GM18519 (cell line): Measurements from ENCODE around the gene ZNF653.
A peak's percentile ranks its signal among the peaks of the same experiment; 100 is the strongest.
"Not testable (repeated sequence)": the region's sequence is repeated elsewhere in the genome, so short reads cannot be mapped to it uniquely, and the experiment has no call there.

ENCODE experiments used
- ATAC-seq: cut with Tn5 transposase; IDR thresholded peaks from one replicate; pipeline ENCODE4 v1.9.1; 2021; ENCODE audit warnings: mild to moderate bottlenecking, moderate library complexity; ENCODE audit not compliant: unreplicated experiment, low FRiP score

The ZNF653 gene

GRCh38 chr19:11437955-11438354 lies 67.7 kb downstream of the ZNF653 start:
- ATAC-seq = no peak

GRCh38 chr19:11435833-11436313 lies 69.8 kb downstream of the ZNF653 start:
- ATAC-seq = no peak

DNA sequence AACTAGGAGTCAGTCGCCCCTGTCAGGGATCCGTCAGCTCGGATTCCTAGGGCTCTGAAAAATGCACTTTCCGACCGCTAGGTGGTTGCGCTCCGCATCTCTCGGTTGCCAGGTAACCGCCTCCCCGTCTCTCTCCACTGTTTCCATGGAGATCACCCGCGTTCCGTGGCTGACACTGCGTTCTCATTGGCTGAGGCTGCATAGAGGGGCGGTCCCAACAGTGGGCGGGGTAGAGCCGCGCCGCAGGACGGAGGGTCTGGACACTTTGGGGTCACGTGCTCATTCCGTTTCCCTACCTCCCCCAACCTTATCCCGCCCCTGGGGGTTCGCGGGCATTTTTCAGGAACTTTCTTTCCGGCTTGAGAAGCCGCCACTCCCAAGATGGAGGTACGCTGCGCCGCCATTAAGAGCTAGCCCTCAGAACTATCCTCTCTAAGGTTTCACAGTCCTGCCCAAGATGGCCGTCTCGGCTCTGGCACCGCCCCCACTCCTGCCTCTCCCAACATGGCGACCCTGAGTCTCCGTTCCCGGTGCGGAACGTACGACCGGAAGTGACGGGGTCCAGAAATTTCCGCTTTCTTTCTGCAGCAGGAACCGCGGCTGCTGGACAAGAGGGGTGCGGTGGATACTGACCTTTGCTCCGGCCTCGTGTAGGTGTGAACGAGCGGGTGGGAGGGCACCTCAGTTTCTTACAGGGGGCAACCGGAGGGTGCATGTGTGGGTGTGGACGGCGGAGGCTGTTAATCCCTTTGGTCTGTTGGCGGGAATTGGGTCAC lies 70.4 kb downstream of the ZNF653 start, which contains the start of the genes ODAD3 and PRKCSH:
ODAD3 (minus strand) TSS at position 65 of the 776 bp plus-strand sequence. CDS start 105 bp downstream, outside the sequence.
PRKCSH (plus strand) TSS at position 579 of the 776 bp plus-strand sequence. CDS start 483 bp downstream, outside the sequence.
- peak; percentile 85 for ATAC-seq

DNA sequence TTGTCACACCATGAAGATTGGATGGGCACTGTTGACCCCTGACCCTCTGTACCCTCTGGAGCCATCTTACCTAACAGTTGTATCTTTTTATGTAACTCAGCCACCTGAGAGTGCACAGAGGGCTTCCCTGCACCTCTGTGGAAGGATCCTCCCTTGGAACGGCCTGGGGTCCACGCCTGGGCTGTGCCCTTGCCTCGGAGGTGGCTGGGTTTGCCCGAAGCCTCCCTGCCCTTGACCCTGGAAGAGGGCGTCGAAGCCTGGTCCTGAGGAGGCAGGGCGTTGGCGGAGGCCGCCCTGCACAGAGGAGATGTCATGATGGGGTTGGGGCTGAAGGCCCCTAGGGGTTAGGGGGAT lies 71.0 kb downstream of the ZNF653 start:
- ATAC-seq = no peak

DNA sequence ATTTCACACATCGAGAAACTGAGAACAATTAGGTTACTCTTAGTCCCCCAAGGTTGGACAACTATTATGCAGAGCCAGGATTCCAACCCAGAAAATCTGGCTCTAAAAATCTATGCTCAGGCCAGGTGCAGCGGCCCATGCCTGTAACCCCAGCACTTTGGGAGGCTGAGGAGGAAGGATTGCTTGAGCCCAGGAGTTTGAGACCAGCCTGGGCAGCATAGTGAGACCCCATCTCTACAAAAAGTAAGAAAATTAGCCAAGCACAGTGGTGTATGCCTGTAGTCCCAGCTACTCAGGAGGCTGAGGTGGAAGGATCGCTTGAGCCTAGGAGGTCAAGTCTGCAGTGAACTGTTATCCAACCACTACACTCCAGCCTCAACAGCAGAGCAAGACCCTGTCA lies 72.1 kb downstream of the ZNF653 start:
- not testable (repeated sequence) for ATAC-seq
